ENCODE measurements around the gene MRPL28. TPM values are rescaled to one million over a fixed set of nuclear protein-coding genes. Genes with fewer than 3 reads are reported as not detected.
A peak's percentile ranks its signal among the peaks of the same experiment; 100 is the strongest.
"Not testable (repeated sequence)": the region's sequence is repeated elsewhere in the genome, so short reads cannot be mapped to it uniquely, and the experiment has no call there.

The MRPL28 gene
- total RNA-seq, result 50.8 TPM

GRCh38 chr16:370443-370842 lies at the start of gene MRPL28:
MRPL28 (minus strand) TSS chr16:370538; CDS start chr16:370218, 320 bp downstream.
- ATAC-seq, result peak; percentile 85

DNA sequence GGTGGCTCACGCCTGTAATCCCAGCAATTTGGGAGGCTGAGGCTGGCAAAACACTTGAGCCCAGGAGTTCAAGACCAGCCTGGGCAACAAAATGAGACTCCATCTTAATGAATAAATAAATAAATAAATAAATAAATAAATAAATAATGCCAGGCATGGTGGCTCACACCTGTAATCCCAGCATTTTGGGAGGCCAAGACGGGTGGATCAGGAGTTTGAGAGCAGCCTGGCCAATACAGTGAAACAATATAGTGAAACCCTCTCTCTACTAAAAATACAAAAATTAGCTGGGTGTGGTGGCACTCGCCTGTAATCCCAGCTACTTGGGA lies 44.8 kb upstream of the MRPL28 start:
- not testable (repeated sequence) for ATAC-seq

GRCh38 chr16:414395-415169 lies 44.2 kb upstream of the MRPL28 start:
- peak; percentile 14 for ATAC-seq

GRCh38 chr16:411576-412265 lies 41.4 kb upstream of the MRPL28 start:
- peak; percentile 20 for ATAC-seq

DNA sequence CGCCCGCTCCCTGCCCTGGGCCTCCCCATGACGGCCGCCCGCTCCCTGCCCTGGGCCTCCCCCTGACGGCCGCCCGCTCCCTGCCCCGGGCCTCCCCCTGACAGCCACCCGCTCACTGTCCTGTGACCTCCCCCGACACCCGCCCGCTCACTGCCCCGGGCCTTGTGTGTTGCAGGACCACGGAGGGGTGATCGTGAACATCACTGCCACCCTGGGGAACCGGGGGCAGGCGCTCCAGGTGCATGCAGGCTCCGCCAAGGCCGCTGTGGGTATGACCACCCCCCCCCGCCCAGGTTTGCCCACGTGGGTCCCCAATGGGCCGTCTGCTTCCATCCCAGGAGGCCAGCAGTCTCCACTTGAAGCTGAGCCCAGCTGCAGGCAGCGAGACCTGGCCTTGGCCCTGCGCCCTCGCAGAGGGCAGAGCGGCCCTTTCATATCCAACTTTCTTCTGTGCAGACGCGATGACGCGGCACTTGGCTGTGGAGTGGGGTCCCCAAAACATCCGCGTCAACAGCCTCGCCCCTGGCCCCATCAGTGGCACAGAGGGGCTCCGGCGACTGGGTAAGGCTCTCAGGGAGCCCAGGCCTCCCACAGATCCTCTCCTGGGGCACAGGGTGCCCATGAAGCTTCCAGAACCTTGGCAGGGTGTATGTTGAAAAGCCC lies 40.3 kb upstream of the MRPL28 start:
- peak; percentile 21 for ATAC-seq

DNA sequence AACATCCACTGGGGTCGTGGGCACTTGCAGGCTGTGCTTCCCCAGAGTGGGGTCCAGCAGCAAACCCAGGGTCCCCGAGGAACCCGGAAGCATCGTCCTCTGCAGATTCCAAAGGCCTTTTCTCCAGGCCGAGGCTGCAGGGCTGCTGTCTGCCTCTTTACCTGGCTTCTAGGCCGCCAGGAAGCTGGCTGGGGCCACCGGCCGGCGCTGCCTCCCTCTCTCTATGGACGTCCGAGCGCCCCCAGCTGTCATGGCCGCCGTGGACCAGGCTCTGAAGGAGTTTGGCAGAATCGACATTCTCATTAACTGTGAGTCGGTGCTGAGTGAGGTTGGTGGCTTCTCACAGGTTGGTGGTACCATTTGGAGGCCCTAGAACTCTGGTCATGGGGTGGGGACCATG lies 36.9 kb upstream of the MRPL28 start:
- ATAC-seq, result no peak

DNA sequence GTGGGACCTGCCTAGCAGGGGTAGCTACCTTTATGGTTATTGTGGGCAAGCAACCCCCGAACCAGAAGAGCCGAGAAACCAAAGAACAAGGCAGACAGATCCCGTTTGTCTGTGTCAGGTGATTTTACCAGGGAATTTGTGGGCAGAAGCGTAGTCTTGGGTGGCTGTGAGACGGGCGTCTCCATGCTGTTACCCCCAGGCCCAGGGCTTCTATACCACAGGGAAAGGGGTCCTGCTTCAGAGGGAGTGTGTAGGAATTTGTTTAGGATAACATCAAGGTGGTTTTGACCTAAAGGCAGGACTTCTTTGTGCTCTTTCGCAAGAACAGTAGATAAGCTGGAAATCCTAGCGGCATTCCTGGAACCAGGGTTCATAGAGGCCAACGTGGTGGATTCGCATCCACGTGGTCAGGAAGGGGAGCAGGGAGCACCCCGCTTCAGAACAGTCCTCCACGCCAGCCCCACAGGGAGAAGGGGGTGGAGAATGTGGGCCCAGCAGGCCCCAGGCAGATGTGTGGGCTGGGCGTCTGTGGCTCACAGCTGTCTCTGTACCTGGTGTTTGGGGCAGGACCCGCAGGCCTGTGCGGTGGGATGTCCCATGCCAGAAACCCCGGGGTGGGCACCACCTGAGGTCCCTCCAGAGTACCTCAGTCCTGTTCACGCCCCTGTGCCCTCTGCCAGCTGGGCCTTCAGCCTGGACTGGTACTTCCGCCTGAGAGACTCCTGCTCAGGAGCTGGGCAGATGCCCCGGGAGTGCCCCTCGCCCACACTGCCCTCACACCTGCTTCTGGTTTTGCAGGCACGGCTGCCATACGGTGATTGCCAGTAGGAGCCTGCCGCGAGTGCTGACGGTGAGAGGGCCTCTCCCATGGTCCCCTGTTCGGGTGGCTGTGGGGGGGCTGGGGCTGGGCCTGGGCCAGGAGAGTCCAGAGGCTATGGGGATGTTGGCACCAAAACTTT lies 35.5 kb upstream of the MRPL28 start:
- no peak for ATAC-seq

GRCh38 chr16:404971-405486 lies 34.7 kb upstream of the MRPL28 start:
- no peak for ATAC-seq

DNA sequence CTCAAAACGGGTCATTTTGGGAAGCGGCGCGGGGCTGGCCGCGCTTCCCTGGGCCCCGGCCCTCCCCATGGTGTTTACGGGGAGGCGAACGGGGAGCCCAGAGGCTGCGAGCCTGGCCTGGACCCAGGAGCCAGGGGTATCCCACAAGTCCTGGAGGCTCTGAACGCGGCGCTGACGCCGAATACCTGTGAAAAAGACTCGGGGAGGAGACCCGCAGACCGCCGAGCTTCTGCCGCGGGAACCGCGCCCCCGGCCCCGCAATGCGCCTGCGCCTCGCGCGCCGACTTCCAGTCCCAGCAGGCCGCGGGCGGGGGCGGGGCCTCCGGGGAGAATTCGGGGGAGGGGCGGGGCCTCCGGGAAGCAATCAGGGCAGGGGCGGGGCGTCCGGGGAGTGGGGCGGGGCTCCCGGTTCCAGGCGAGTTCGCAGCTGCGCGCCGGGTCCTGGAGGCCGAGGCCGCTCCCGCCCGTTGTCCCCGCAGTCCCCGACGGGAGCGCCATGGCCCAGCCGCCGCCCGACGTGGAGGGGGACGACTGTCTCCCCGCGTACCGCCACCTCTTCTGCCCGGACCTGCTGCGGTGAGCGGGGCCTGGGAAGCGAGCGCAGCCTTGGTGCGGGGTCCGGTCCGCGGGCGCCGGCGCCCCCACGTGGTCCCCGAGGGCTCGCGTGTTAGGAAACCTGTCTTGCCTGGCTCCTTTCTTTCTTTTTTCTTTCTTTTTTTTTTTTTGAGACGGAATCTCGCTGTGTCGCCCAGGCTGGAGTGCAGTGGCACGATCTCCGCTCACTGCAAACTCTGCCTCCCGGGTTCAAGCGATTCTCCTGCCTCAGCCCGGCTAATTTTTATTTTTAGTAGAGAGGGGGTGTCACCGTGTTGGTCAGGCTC lies 31.4 kb upstream of the MRPL28 start, which contains the start of gene DECR2:
Gene DECR2, plus strand, starts transcription at position 418 of the 881 bp plus-strand sequence. Its CDS starts 79 bp downstream, at position 497.
- ATAC-seq, result peak; percentile 92

- ATAC-seq, result peak; percentile 2
Measured at GRCh38 chr16:400061-400591, 29.8 kb upstream of the MRPL28 start.

GRCh38 chr16:399340-400019 lies 29.1 kb upstream of the MRPL28 start:
- no peak for ATAC-seq

DNA sequence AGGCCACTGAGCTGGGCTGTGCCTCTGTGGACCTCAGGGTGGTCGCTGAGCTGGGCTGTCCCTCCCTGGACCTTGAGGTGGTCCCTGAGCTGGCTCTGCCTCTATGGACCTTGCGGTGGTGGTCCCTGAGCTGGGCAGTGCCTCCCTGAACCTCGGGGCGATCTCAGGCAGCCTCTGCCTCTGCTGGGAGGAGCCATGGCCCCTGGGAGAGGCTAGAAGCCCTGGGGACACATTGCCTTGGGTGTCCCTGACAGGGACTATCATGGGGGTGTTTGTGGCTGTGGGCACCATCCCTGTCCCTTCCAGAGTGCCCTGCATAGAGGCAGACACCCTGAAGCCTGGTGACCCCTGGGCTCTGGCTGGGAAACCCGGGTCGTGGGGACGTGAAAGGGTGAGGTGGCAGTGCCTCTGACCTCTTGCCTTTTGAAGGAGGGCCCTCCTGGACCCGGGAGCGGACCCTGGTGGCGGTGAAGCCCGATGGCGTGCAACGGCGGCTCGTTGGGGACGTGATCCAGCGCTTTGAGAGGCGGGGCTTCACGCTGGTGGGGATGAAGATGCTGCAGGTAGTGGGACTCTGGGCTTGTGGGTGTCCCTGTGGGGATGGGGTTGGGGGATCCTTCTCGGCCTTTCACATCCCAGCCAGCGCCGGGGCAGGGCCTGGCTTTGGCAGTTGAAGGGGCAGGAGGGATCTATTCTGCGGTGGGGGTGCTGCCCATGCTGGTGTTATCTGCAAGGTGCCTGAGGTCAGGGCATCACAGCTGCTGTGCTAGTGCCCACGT lies 28.4 kb upstream of the MRPL28 start:
- no peak for ATAC-seq

DNA sequence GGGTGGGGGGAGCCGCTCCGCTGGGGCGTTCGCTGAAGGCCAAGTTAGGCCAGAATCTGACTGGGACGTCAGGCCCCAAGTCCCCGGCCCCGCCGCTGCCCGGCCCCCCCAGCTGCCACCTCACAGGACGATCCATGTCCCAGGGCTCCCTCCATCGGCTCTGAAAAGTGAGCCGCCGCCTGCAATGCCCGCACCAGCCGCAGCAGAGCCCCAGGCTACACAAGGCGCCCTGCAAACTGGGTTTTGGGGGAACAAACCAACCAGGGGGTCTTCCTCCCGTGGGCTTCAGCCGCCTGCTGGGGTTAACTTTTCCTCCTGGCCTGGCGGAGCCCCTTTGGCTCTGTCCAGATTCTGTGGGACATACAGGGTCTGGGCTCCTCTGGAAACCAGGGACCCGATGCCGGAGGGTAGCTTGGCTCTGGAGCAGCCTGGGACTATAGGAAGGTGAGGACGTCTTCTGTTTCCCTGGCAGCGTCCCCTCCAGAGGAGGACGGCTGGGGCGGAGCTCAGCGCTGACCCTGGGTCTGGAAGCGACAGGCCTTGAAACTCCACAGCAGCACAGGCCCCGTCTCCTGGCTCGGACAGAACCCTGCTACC lies 27.5 kb upstream of the MRPL28 start:
- no peak for ATAC-seq

GRCh38 chr16:397135-397661 lies 26.9 kb upstream of the MRPL28 start, which contains the start of gene NME4:
NME4 (plus strand) TSS chr16:397199; CDS start chr16:397223, 24 bp downstream.
- no peak for ATAC-seq

- ATAC-seq, result no peak
Measured at GRCh38 chr16:396605-397004, 26.3 kb upstream of the MRPL28 start.

DNA sequence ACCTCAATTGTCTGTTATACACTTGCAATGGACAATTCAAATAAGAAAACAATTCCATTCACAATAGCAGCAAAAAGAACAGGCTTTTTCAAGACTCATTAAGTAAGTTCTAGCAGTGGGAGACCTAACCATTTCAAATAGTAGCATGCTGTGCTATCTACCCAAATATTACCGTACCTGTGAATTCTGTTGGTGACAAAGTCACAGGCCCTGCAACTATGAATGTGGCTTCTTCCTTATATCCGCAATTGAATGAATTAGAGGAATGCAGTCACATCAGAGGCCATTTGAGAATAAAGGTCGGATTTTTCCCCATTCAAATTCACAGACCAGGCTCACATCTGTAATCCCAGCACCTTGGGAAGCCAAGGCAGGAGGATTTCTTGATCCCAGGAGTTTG lies 25.9 kb upstream of the MRPL28 start:
- no peak for ATAC-seq

DNA sequence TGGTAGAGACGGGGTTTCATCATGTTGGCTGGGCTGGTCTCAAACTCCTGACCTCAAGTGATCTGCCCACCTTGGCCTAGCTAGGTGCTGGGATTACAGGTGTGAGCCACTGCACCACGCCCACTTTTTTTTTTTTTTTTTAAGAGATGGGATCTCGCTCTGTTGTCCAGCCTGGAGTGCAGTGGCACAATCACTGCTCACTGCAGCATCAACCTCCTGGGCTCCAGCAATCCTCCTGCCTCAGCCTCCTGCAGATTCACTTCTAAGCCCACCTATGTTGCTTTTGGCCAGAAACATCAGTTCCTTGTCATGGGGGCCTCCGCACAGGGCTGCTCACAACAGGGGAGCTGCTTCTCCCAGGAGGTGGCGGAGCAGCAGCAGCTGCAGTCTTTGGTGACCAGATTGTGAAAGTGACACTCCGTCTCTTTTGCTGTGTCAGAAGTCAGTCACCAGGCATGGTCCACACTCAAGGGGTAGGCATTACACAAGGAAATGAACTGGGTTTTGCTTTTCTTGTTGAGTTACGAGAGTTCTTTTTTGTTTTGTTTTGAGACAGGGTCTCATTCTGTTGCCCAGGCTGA lies 22.2 kb upstream of the MRPL28 start:
- ATAC-seq, result no peak

DNA sequence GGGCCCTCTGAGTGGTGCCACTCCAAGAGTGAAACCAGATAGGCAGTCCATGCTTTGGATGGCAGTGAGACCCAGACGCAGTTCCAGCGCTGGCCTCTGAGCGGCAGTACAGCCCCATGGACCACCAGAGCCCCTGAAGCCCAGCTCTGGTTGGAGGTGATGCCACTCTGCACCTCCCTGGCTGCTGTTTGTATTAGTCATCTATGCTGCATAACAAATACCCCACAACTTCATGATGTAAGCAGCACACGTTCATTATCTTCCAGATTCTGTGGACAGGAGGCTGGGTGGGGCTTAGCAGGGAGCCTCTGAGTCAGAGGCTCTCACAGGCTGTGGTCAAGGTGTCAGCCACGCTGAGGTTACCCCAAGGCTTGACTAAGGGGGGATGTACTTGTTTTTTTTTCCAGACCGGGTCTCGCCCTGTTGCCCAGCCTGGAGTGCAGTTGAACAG lies 21.6 kb upstream of the MRPL28 start:
- peak; percentile 79 for ATAC-seq

Measured in esophagus mucosa (tissue), 1 donor.